Suprapubic skin (tissue), 4 donors: ENCODE measurements around the gene ARHGAP25. TPM values are rescaled to one million over a fixed set of nuclear protein-coding genes. Genes with fewer than 3 reads are reported as not detected.

Source experiments
- DNase-seq, 2 donors: peaks; one replicate each; pipeline ENCODE4 v3.0.0-alpha.2; 2019; ENCODE audit warnings: low spot score in 2 of 2
- H3K27ac ChIP-seq: fragments of 200-600 bp; sonication (generic); one replicate; pipeline ENCODE4 v1.5.1; 2019
- H3K27me3 ChIP-seq: fragments of 200-600 bp; sonication (generic); one replicate; pipeline ENCODE4 v1.5.1; 2019
- H3K36me3 ChIP-seq: fragments of 200-600 bp; sonication (generic); one replicate; pipeline ENCODE4 v1.5.1; 2019
- H3K4me1 ChIP-seq: fragments of 200-600 bp; sonication (generic); one replicate; pipeline ENCODE4 v1.5.1; 2019
- H3K4me3 ChIP-seq: fragments of 200-600 bp; sonication (generic); one replicate; pipeline ENCODE4 v1.5.1; 2019; ENCODE audit warnings: mild to moderate bottlenecking
- H3K9me3 ChIP-seq: fragments of 200-600 bp; sonication (generic); one replicate; pipeline ENCODE4 v1.5.1; 2019
- CTCF ChIP-seq, 2 donors: fragments of 200-600 bp in 1 of 2; fragments of 450-650 bp in 1 of 2; sonication (generic) in 1 of 2; IDR thresholded peaks; one replicate each; pipeline ENCODE4 v1.5.1; 2016 to 2019; ENCODE audit warnings: antibody characterized with exemption in 2 of 2, mild to moderate bottlenecking in 1 of 2, moderate library complexity in 1 of 2
- EP300 ChIP-seq: sonication (generic); formaldehyde crosslinking; IDR thresholded peaks from one replicate; pipeline ENCODE4 v1.6.1; 2017; ENCODE audit warnings: antibody characterized with exemption
- POLR2A ChIP-seq, 2 donors: fragments of 450-650 bp; IDR thresholded peaks; one replicate each; pipeline ENCODE4 v1.6.1; 2017; ENCODE audit warnings: antibody characterized with exemption in 2 of 2, mild to moderate bottlenecking in 2 of 2, moderate library complexity in 2 of 2
- POLR2AphosphoS5 ChIP-seq, 3 donors: sonication (generic); formaldehyde crosslinking; IDR thresholded peaks; one replicate each; pipeline ENCODE4 v1.6.1; 2017; ENCODE audit warnings: antibody characterized with exemption in 3 of 3
- WGBS: methylation state at CpG from one replicate; pipeline ENCODE4 v1.1.5; 2018; 5-methylcytosine and 5-hydroxymethylcytosine counted together
- total RNA-seq, 4 donors: library from RNA; depleted of rRNA; stranded (reverse); fragments of >200 nt; gene quantifications; one replicate each; pipeline ENCODE4 v1.1.0, GENCODE V29; 2016

Gene ARHGAP25
- total RNA-seq, 4 donors from 2014 or later = 2.0 to 10.9 (median 6.1) TPM

- no peak overlapping the region for H3K4me3 ChIP-seq
- H3K27me3 ChIP-seq = no peaks in the 10 kb centered on the region
- no peak for DNase-seq
- H3K9me3 ChIP-seq = no peaks in the 10 kb centered on the region
- no peaks in the 10 kb centered on the region for H3K4me1 ChIP-seq
- H3K36me3 ChIP-seq = no peaks in the 10 kb centered on the region
- H3K27ac ChIP-seq = no peak overlapping the region
- TF ChIP-seq EP300 = no peak
- TF ChIP-seq CTCF (IDR thresholded peaks at IDR 0.05) = no peak
- TF ChIP-seq POLR2A (IDR thresholded peaks at IDR 0.05) = no peak
- no peak for TF ChIP-seq POLR2AphosphoS5 (IDR thresholded peaks at IDR 0.05)
Measured at GRCh38 chr2:68847751-68848150, 113.1 kb downstream of the ARHGAP25 start.

DNA sequence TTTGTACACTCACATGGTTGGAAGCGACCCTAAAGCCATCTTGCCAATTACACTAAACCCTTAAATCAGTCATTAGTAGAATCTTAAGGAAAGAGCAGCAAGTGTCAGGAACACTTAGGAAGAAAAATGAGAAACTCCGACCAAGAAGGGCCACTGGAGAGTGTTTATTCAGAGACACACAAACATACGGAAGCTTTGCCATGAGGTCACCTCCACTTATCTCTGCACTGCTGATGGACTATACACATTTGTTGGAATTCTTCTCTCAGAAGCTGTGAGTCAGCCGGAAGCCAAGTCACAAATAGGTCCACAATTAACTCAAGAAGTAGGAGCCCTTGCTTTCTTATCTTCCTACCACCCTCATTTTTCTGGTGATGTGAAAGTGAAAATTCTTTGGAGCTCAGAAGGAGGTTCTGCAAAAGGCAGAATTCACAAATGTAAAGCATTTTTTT, 115.0 kb downstream of the ARHGAP25 start:
- 77% methylated on average over 4 of the region's 4 CpGs for WGBS
- Histone ChIP-seq H3K27me3 (no peaks in the 10 kb centered on the region), H3K4me1 (no peaks in the 10 kb centered on the region), H3K4me3 (no peak overlapping the region), H3K27ac (no peak overlapping the region), H3K9me3 (no peaks in the 10 kb centered on the region), H3K36me3 (no peaks in the 10 kb centered on the region)
- DNase-seq = no peak
- TF ChIP-seq CTCF (IDR thresholded peaks at IDR 0.05) (no peak), POLR2A (IDR thresholded peaks at IDR 0.05) (no peak), POLR2AphosphoS5 (IDR thresholded peaks at IDR 0.05) (no peak)

DNA sequence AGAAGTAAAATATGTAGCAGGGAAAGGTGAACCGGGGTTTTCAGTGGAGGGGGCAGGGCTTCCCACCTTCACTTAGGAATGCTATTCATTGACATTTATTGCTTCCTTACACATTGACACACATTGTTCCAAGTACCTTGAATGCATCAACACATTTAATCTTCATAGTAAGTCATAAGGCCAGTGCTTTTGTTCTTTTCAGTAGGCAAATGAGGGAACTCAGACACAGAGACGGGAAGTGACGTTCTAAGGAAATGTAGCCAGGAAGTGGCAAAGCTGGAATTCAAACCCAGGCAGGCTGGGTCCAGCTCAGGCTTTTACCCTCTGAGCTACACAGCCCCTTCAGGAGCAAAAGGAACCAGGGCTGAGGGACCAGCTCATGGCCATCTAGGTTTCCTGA, 115.9 kb downstream of the ARHGAP25 start:
- Histone ChIP-seq H3K4me1 (no peaks in the 10 kb centered on the region), H3K27ac (no peak overlapping the region), H3K36me3 (no peaks in the 10 kb centered on the region), H3K9me3 (no peaks in the 10 kb centered on the region), H3K27me3 (no peaks in the 10 kb centered on the region), H3K4me3 (no peak overlapping the region)
- 71% methylated on average over 3 of the region's 3 CpGs for WGBS
- no peak for TF ChIP-seq POLR2AphosphoS5 (IDR thresholded peaks at IDR 0.05)
- TF ChIP-seq POLR2A (IDR thresholded peaks at IDR 0.05) = no peak
- TF ChIP-seq EP300 = no peak
- no peak for TF ChIP-seq CTCF (IDR thresholded peaks at IDR 0.05)
- no peak for DNase-seq

- H3K36me3 ChIP-seq = no peaks in the 10 kb centered on the region
- TF ChIP-seq EP300 (no peak), CTCF (IDR thresholded peaks at IDR 0.05) (no peak), POLR2A (IDR thresholded peaks at IDR 0.05) (no peak), POLR2AphosphoS5 (IDR thresholded peaks at IDR 0.05) (no peak)
- no peaks in the 10 kb centered on the region for H3K9me3 ChIP-seq
- H3K27ac ChIP-seq = no peak overlapping the region
- no peaks in the 10 kb centered on the region for H3K4me1 ChIP-seq
- no peak overlapping the region for H3K4me3 ChIP-seq
- DNase-seq = no peak
- WGBS = 41% methylated on average over 2 of the region's 2 CpGs
- H3K27me3 ChIP-seq = no peaks in the 10 kb centered on the region
Measured at GRCh38 chr2:68853035-68853434, 118.4 kb downstream of the ARHGAP25 start.

- Histone ChIP-seq H3K27me3 (no peaks in the 10 kb centered on the region), H3K4me1 (no peaks in the 10 kb centered on the region), H3K9me3 (no peaks in the 10 kb centered on the region), H3K36me3 (no peaks in the 10 kb centered on the region), H3K4me3 (no peak overlapping the region), H3K27ac (no peak overlapping the region)
- no peak for DNase-seq
- TF ChIP-seq EP300 (no peak), POLR2A (IDR thresholded peaks at IDR 0.05) (no peak), CTCF (IDR thresholded peaks at IDR 0.05) (no peak), POLR2AphosphoS5 (IDR thresholded peaks at IDR 0.05) (no peak)
- 85% methylated on average over 4 of the region's 4 CpGs for WGBS
Measured at GRCh38 chr2:68853915-68854314, 119.3 kb downstream of the ARHGAP25 start.
